Motor neuron (in vitro differentiated cells): ENCODE results near the gene CDC42SE2. TPM values are rescaled to one million over a fixed set of nuclear protein-coding genes. Genes with fewer than 3 reads are reported as not detected.
A peak's percentile ranks its signal among the peaks of the same experiment; 100 is the strongest.
"Not testable (repeated sequence)": the region's sequence is repeated elsewhere in the genome, so short reads cannot be mapped to it uniquely, and the experiment has no call there.

Source experiments
- ATAC-seq, 8 experiments: fragments of 200-7000 bp; cut with Tn5 transposase; replicated peaks in 6 of 8; 2 replicates each; pipeline ENCODE4 v1.8.0; 2021; ENCODE audit warnings: mild to moderate bottlenecking in 8 of 8, moderate library complexity in 8 of 8
- H3K27ac ChIP-seq, 2 donors: fragments of 250-450 bp; sonication (Bioruptor Pico); 2 replicates each; pipeline ENCODE4 v1.9.0; 2021; ENCODE audit warnings: antibody characterized with exemption in 2 of 2, mild to moderate bottlenecking in 2 of 2, moderate library complexity in 1 of 2
- H3K4me1 ChIP-seq, 2 donors: fragments of 250-450 bp; sonication (Bioruptor Pico); replicated peaks in 1 of 2; 2 replicates each; pipeline ENCODE4 v1.6.1; 2021; ENCODE audit warnings: antibody characterized with exemption in 2 of 2, mild to moderate bottlenecking in 2 of 2, moderate library complexity in 1 of 2
- H3K4me3 ChIP-seq, 5 donors: fragments of 250-450 bp; sonication (Bioruptor Pico); 2 replicates each; pipeline ENCODE4 v1.9.0; 2021; ENCODE audit warnings: antibody characterized with exemption in 5 of 5, mild to moderate bottlenecking in 5 of 5, moderate library complexity in 4 of 5
- WGBS, 10 experiments: fragments of 450-650 bp; shearing (Covaris generic); methylation state at CpG; one replicate each; pipeline ENCODE4 v1.0.0; 2022; 5-methylcytosine and 5-hydroxymethylcytosine counted together
- in situ Hi-C, 9 experiments: fragments of 400-800 bp; cut with MboI; loops; one replicate each; pipeline ENCODE4 v1.15.0; 2021; ENCODE audit warnings: low sequenced_read_pairs in 9 of 9, low pct_unique_long_range_greater_than_20kb in 2 of 9; ENCODE audit not compliant: unreplicated experiment in 9 of 9
- total RNA-seq, 8 experiments: library from RNA; unstranded; fragments of 300-600 nt; gene quantifications; 2 replicates each; pipeline versions ENCODE4 v1.2.3 to v1.2.4, GENCODE V29; 2022

The CDC42SE2 gene
- total RNA-seq, 8 experiments from 2014 or later, result 16.8 to 38.0 (median 27.3) TPM

GRCh38 chr5:131274326-131275063, 10.6 kb downstream of the CDC42SE2 start:
- H3K4me1 ChIP-seq, result no peaks in the 10 kb centered on the region
- WGBS, 10 experiments, result 29 to 97% (median 90%) methylated on average over 1 to 6 of the region's 6 CpGs
- in situ Hi-C loops, result no loop called here
- H3K4me3 ChIP-seq, result no peak overlapping the region
- no peak for ATAC-seq
- H3K27ac ChIP-seq, result no peak overlapping the region

- Histone ChIP-seq H3K4me3 (no peak overlapping the region), H3K4me1 (no peaks in the 10 kb centered on the region), H3K27ac (no peak overlapping the region)
- 88 to 100% (median 100%) methylated on average over 1 to 6 of the region's 6 CpGs for WGBS, 10 experiments
- no peak for ATAC-seq
- in situ Hi-C loops, result no loop called here
Measured at GRCh38 chr5:131276072-131276471, 12.2 kb downstream of the CDC42SE2 start.

- ATAC-seq, result no peak
- in situ Hi-C loops, result no loop called here
- H3K4me3 ChIP-seq, result no peak overlapping the region
- H3K4me1 ChIP-seq, result no peaks in the 10 kb centered on the region
- no peak overlapping the region for H3K27ac ChIP-seq
Measured at GRCh38 chr5:131277447-131277846, 13.6 kb downstream of the CDC42SE2 start.

- no peaks in the 10 kb centered on the region for H3K4me1 ChIP-seq
- H3K27ac ChIP-seq, result no peak overlapping the region
- peak in 1 of 8 experiments; percentile 25 for ATAC-seq
- in situ Hi-C loops, result no loop called here
- 67 to 100% (median 100%) methylated on average over 1 to 4 of the region's 5 CpGs; no CpG with 5 or more reads in 2 of the 10 experiments for WGBS, 10 experiments
- no peak overlapping the region for H3K4me3 ChIP-seq
Measured at GRCh38 chr5:131277875-131278740, 14.3 kb downstream of the CDC42SE2 start.

GRCh38 chr5:131278741-131279124, 14.9 kb downstream of the CDC42SE2 start:
- not testable (repeated sequence) for ATAC-seq
- WGBS, 10 experiments, result 50 to 100% (median 96%) methylated on average over 1 to 3 of the region's 6 CpGs; no CpG with 5 or more reads in 2 of the 10 experiments

GRCh38 chr5:131279204-131279603, 15.4 kb downstream of the CDC42SE2 start:
- in situ Hi-C loops, result no loop called here
- 50 to 100% (median 83%) methylated on average over 1 of the region's 1 CpG; no CpG with 5 or more reads in 1 of the 10 experiments for WGBS, 10 experiments
- no peaks in the 10 kb centered on the region for H3K4me1 ChIP-seq
- ATAC-seq, result peak in 1 of 8 experiments; percentile 7
- H3K27ac ChIP-seq, result no peak overlapping the region
- no peak overlapping the region for H3K4me3 ChIP-seq

More at GRCh38 chr5:131278741-131279124, 14.9 kb downstream of the CDC42SE2 start:
- H3K4me3 ChIP-seq, H3K27ac ChIP-seq, in situ Hi-C loops, H3K4me1 ChIP-seq: not testable (repeated sequence)

GRCh38 chr5:131280417-131280816, 16.6 kb downstream of the CDC42SE2 start:
- Histone ChIP-seq H3K4me1 (no peaks in the 10 kb centered on the region), H3K27ac (no peak overlapping the region), H3K4me3 (no peak overlapping the region)
- ATAC-seq, result peak in 1 of 8 experiments; percentile 16
- 43 to 94% (median 69%) methylated on average over 1 to 3 of the region's 3 CpGs; no CpG with 5 or more reads in 1 of the 10 experiments for WGBS, 10 experiments
- in situ Hi-C loops, result no loop called here

- ATAC-seq, result peak in 3 of 8 experiments; percentile 51 to 77 (median 69)
- Histone ChIP-seq H3K27ac (no peak overlapping the region), H3K4me1 (no peaks in the 10 kb centered on the region), H3K4me3 (no peak overlapping the region)
- WGBS, 10 experiments, result 0 to 95% (median 83%) methylated on average over 2 to 5 of the region's 5 CpGs
- in situ Hi-C loops, result no loop called here
Measured at GRCh38 chr5:131281133-131281867, 17.4 kb downstream of the CDC42SE2 start.

GRCh38 chr5:131281868-131282234, 18.0 kb downstream of the CDC42SE2 start:
- Histone ChIP-seq H3K4me1 (no peaks in the 10 kb centered on the region), H3K4me3 (no peak overlapping the region), H3K27ac (no peak overlapping the region)
- in situ Hi-C loops, result no loop called here
- 42 to 100% (median 80%) methylated on average over 1 to 2 of the region's 2 CpGs for WGBS, 10 experiments
- ATAC-seq, result no peak

- ATAC-seq, result no peak
- Histone ChIP-seq H3K4me1 (no peaks in the 10 kb centered on the region), H3K4me3 (no peak overlapping the region), H3K27ac (no peak overlapping the region)
- WGBS, 10 experiments, result 60 to 100% (median 86%) methylated on average over 1 to 2 of the region's 2 CpGs; no CpG with 5 or more reads in 1 of the 10 experiments
- in situ Hi-C loops, result no loop called here
Measured at GRCh38 chr5:131282235-131282634, 18.4 kb downstream of the CDC42SE2 start.

GRCh38 chr5:131285703-131286399, 22.0 kb downstream of the CDC42SE2 start:
- ATAC-seq, result no peak
- no peak overlapping the region for H3K4me3 ChIP-seq
- H3K4me1 ChIP-seq, result no peaks in the 10 kb centered on the region
- in situ Hi-C loops, result no loop called here
- WGBS, 10 experiments, result 50 to 100% (median 83%) methylated on average over 1 of the region's 1 CpG; no CpG with 5 or more reads in 5 of the 10 experiments
- H3K27ac ChIP-seq, result no peak overlapping the region

- no peak overlapping the region for H3K4me3 ChIP-seq
- 83 to 100% (median 96%) methylated on average over 1 to 5 of the region's 5 CpGs for WGBS, 10 experiments
- in situ Hi-C loops, result no loop called here
- no peak for ATAC-seq
- no peaks in the 10 kb centered on the region for H3K4me1 ChIP-seq
- no peak overlapping the region for H3K27ac ChIP-seq
Measured at GRCh38 chr5:131286400-131286715, 22.5 kb downstream of the CDC42SE2 start.
